ENCODE results near the gene ABLIM2. TPM values are rescaled to one million over a fixed set of nuclear protein-coding genes. Genes with fewer than 3 reads are reported as not detected.

Gene ABLIM2
- total RNA-seq, 1 experiment from 2014 or later = 1.0 TPM

DNA sequence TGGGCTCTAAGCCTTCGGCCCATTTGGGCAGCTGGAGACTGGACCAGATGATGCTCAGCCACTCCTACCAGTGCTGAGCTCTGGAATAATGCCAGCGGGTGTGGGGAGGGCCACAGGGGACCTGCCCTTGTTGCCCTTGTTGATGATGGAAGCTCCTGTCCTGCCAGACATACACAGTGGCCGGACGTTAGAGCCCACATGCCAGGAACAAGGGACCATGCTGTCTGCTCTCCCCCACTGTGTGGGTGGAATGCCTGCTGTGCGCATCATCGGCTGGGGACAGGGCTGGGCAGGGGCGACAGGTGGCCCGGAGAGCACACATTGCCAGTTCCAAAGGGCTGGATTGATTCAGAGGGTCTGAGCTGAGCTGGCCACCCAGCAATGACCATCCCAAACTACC is 2.0 kb downstream of the ABLIM2 start:
- Histone ChIP-seq H2AFZ (ENCODE audit: low read length) (no peak overlapping the region), H2BK15ac (ENCODE audit: low read depth, low read length) (no peak overlapping the region), H2BK5ac (ENCODE audit: insufficient read length, low read length) (no peak overlapping the region), H3K27me3 (ENCODE audit: insufficient read depth, low read length) (peaks cover 8% of the 10 kb centered on the region; the same call in 1 of the 2 replicates), H2BK20ac (ENCODE audit: low read depth, low read length, poor library complexity, severe bottlenecking) (no peak overlapping the region), H3K27ac (ENCODE audit: insufficient read length, low read depth, low read length) (no peak overlapping the region), H3K4me2 (ENCODE audit: insufficient read depth, insufficient read length, low read length) (no peak overlapping the region), H3K9ac (ENCODE audit: extremely low read depth, insufficient read length, low read length) (no peak overlapping the region), H4K5ac (ENCODE audit: insufficient read length, low read depth, low read length) (no peak overlapping the region), H3K79me1 (ENCODE audit: insufficient read depth, low read depth, low read length, poor library complexity, severe bottlenecking) (no peaks in the 10 kb centered on the region), H3K9me3 (ENCODE audit: control insufficient read depth, low read depth, low read length) (no peaks in the 10 kb centered on the region), H4K8ac (replicated peaks; ENCODE audit: insufficient read length, low read depth, low read length) (no peak overlapping the region), H3K4me1 (ENCODE audit: insufficient read depth, low read length) (no peaks in the 10 kb centered on the region), H4K20me1 (ENCODE audit: control insufficient read depth, insufficient read depth, insufficient read length) (no peaks in the 10 kb centered on the region), H2BK12ac (ENCODE audit: insufficient read length, low read depth, low read length) (no peak overlapping the region), H2AK5ac (ENCODE audit: insufficient read length, low read length) (no peak overlapping the region), H2BK120ac (ENCODE audit: low read depth, low read length, poor library complexity, severe bottlenecking) (no peak overlapping the region), H3K18ac (ENCODE audit: insufficient read length, low read depth, low read length) (no peak overlapping the region), H3K56ac (ENCODE audit: insufficient read length, low read depth, low read length) (no peak overlapping the region), H3T11ph (ENCODE audit: low read length) (no peak overlapping the region), H3K79me2 (ENCODE audit: insufficient read depth, low read length) (no peaks in the 10 kb centered on the region), H3K23me2 (ENCODE audit: insufficient read length, low read depth, low read length, poor library complexity, severe bottlenecking) (peaks cover 9% of the 10 kb centered on the region), H3K4ac (ENCODE audit: low read depth, low read length) (no peak overlapping the region), H3K14ac (ENCODE audit: insufficient read depth, low read length) (no peak overlapping the region), H3K23ac (ENCODE audit: insufficient read length, low read depth, low read length) (no peak overlapping the region), H4K91ac (ENCODE audit: insufficient read length, low read depth, low read length) (no peak overlapping the region)
- DNase-seq = no peak
- Mint-ChIP-seq H3K27ac (no peak overlapping the region), H3K4me3 (no peak overlapping the region; a peak in 1 of 5 replicates), H3K27me3 (ENCODE audit: low read depth) (peaks cover 56% of the 10 kb centered on the region), H3K9me3 (no peaks in the 10 kb centered on the region), H3K4me1 (peaks cover 12% of the 10 kb centered on the region in 2 experiments), H3K36me3 (ENCODE audit: insufficient read depth in 1 of 3, low read depth in 3 of 3) (no peaks in the 10 kb centered on the region)
- no peak for TF ChIP-seq CTCF (conservative IDR thresholded peaks at IDR 0.05)
- WGBS (ENCODE audit: extremely low coverage, insufficient read length, low lambda C conversion rate) = no CpG with 5 or more reads among the region's 8 CpGs
